Stomach (tissue), 9 donors: Measurements from ENCODE around the gene CSRP1. TPM values are rescaled to one million over a fixed set of nuclear protein-coding genes. Genes with fewer than 3 reads are reported as not detected.

ENCODE experiments used
- DNase-seq, 2 donors: peaks; one replicate each; pipeline versions ENCODE4 v3.0.0 to v3.0.0-alpha.2; 2013 to 2019
- H3K27ac ChIP-seq, 5 donors: fragments of 200-600 bp in 4 of 5; sonication (generic) in 4 of 5; one replicate each; pipeline ENCODE4 v1.5.1; 2013 to 2019; ENCODE audit warnings: mild to moderate bottlenecking in 1 of 5, moderate library complexity in 1 of 5
- H3K27me3 ChIP-seq, 3 donors: fragments of 200-600 bp; sonication (generic); one replicate each; pipeline ENCODE4 v1.5.1; 2017 to 2019; ENCODE audit warnings: mixed run types in 1 of 3
- H3K36me3 ChIP-seq, 4 donors: fragments of 200-600 bp; sonication (generic); 1 replicate in 3 of 4; 2 replicates in 1 of 4; pipeline ENCODE4 v1.5.1; 2016 to 2019
- H3K4me1 ChIP-seq, 4 donors: fragments of 200-600 bp; sonication (generic); one replicate each; pipeline ENCODE4 v1.5.1; 2016 to 2019
- H3K4me3 ChIP-seq, 4 donors: fragments of 200-600 bp; sonication (generic) in 3 of 4; one replicate each; pipeline ENCODE4 v1.5.1; 2016 to 2019; ENCODE audit warnings: mild to moderate bottlenecking in 1 of 4
- H3K9me3 ChIP-seq, 4 donors: fragments of 200-600 bp; sonication (generic); one replicate each; pipeline ENCODE4 v1.5.1; 2016 to 2019
- EP300 ChIP-seq: sonication (generic); formaldehyde crosslinking; IDR thresholded peaks from one replicate; pipeline ENCODE4 v1.6.1; 2017; ENCODE audit warnings: antibody characterized with exemption
- POLR2A ChIP-seq, 4 donors: fragments of 450-650 bp; IDR thresholded peaks; one replicate each; pipeline ENCODE4 v1.6.1; 2016; ENCODE audit warnings: antibody characterized with exemption in 4 of 4, control low read depth in 2 of 4, mild to moderate bottlenecking in 1 of 4, moderate library complexity in 1 of 4
- POLR2AphosphoS5 ChIP-seq, 3 donors: sonication (generic); formaldehyde crosslinking; IDR thresholded peaks; one replicate each; pipeline ENCODE4 v1.6.1; 2016; ENCODE audit warnings: antibody characterized with exemption in 3 of 3
- WGBS, 5 donors: extraction: QIAGEN DNeasy Blood & Tissue Kit in 3 of 5; methylation state at CpG; one replicate each; pipeline versions ENCODE4 v1.1.5 to v1.1.7; 2013 to 2018; 5-methylcytosine and 5-hydroxymethylcytosine counted together
- intact Hi-C: fragments of 100-400 bp; cut with DNase I; formaldehyde crosslinking; loops from one replicate; pipeline ENCODE4 v1.15.1; 2023; ENCODE audit warnings: low total_unique reads
- polyA plus RNA-seq, 3 donors: library from polyadenylated mRNA; stranded (reverse); fragments of 200-250 nt; gene quantifications; one replicate each; pipeline ENCODE4 v1.2.3, GENCODE V29; 2013
- total RNA-seq, 5 donors: library from RNA; depleted of rRNA; stranded (reverse); fragments of >200 nt; gene quantifications; one replicate each; pipeline versions ENCODE4 v1.1.0 to v1.2.3, GENCODE V29; 2014 to 2016
- TF ChIP-seq, protein P1 (sequence below), 7 experiments: fragments of 450-650 bp in 4 of 7; fragments of 200-600 bp in 3 of 7; sonication (generic) in 3 of 7; IDR thresholded peaks; one replicate each; pipeline ENCODE4 v1.5.1; 2016 to 2019; ENCODE audit warnings: antibody characterized with exemption in 7 of 7, control low read depth in 2 of 7, mild to moderate bottlenecking in 1 of 7
- donor health status: healthy with polysubstance abuse.
- donor health status: Bipolar disorder and iron deficiency.
- donor health status: healthy.

The CSRP1 gene
- total and polyA plus RNA-seq, 8 donors: 220 to 2,162 (median 528) TPM

DNA sequence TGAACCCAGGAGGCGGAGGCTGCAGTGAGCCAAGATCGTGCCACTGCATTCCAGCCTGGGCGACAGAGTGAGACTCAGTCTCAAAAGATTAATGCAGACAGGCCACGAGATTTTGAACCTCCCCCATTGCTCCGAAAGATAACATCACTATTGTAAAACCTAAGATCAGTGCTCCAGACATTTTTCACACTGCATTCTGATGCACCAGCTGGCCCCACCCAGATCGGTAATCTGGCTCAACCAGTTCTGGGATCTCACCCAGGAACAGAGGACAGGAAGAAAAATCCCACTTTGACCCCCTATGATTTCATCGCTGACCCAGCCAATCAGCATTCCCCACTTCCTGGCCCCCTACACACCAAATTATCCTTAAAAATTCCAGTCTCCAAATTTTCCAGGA, 10.7 kb upstream of the CSRP1 start:
- Histone ChIP-seq H3K4me1 (peaks cover 2 to 34% (median 15%) of the 10 kb centered on the region in 4 donors), H3K27ac (no peak overlapping the region), H3K9me3 (no peaks in the 10 kb centered on the region), H3K4me3 (no peak overlapping the region), H3K27me3 (no peaks in the 10 kb centered on the region), H3K36me3 (peaks cover 0 to 6% (median 1%) of the 10 kb centered on the region in 4 donors)
- TF ChIP-seq POLR2AphosphoS5 (IDR thresholded peaks at IDR 0.05): no peak
- no peak for TF ChIP-seq POLR2A (IDR thresholded peaks at IDR 0.05)
- TF ChIP-seq, protein P1, sequence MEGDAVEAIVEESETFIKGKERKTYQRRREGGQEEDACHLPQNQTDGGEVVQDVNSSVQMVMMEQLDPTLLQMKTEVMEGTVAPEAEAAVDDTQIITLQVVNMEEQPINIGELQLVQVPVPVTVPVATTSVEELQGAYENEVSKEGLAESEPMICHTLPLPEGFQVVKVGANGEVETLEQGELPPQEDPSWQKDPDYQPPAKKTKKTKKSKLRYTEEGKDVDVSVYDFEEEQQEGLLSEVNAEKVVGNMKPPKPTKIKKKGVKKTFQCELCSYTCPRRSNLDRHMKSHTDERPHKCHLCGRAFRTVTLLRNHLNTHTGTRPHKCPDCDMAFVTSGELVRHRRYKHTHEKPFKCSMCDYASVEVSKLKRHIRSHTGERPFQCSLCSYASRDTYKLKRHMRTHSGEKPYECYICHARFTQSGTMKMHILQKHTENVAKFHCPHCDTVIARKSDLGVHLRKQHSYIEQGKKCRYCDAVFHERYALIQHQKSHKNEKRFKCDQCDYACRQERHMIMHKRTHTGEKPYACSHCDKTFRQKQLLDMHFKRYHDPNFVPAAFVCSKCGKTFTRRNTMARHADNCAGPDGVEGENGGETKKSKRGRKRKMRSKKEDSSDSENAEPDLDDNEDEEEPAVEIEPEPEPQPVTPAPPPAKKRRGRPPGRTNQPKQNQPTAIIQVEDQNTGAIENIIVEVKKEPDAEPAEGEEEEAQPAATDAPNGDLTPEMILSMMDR (IDR thresholded peaks at IDR 0.05): no peak
- no peak for TF ChIP-seq EP300
- intact Hi-C loops: no loop called here
- DNase-seq: no peak
- 59 to 76% (median 67%) methylated on average over 7 of the region's 7 CpGs for WGBS, 5 donors

DNA sequence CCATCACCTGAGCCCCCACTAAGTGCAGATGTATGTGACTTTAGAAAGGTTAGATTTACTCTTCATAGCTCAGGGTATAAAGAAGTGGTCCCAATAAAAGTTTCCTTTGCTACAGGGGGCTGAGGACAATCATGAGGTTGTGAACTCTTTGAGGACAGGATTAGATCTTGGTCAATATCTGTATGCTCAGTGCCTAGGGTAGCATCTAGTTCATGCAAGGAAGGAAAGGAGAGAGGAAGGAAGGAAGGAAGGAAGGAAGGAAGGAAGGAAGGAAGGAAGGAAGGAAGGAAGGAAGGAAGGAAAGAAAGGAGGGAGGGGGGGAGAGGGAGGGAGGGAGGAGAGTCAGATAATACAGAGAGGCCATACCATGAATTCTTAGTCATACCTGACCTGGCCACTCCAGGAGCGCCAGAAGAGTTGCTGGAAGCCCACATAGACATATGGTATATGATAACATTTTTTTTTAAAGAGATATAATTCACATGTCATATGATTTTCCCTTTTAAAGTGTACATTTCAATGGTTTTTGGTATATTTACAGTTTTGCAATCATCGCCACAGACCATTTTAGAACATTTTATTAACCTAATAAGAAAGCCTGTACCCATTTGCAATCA, 9.7 kb upstream of the CSRP1 start:
- TF ChIP-seq, protein P1 (IDR thresholded peaks at IDR 0.05): no peak
- TF ChIP-seq POLR2A (IDR thresholded peaks at IDR 0.05): no peak
- no peak for TF ChIP-seq EP300
- TF ChIP-seq POLR2AphosphoS5 (IDR thresholded peaks at IDR 0.05): no peak
- intact Hi-C loops: no loop called here
- no peak overlapping the region for H3K4me3 ChIP-seq
- no peak overlapping the region for H3K27ac ChIP-seq
- H3K36me3 ChIP-seq: no peaks in the 10 kb centered on the region
- peaks cover 13 to 44% (median 25%) of the 10 kb centered on the region in 4 donors for H3K4me1 ChIP-seq
- no peaks in the 10 kb centered on the region for H3K9me3 ChIP-seq
- no peak for DNase-seq
- 79 to 100% (median 93%) methylated on average over 2 of the region's 2 CpGs for WGBS, 5 donors
- H3K27me3 ChIP-seq: no peaks in the 10 kb centered on the region

- no peaks in the 10 kb centered on the region for H3K27me3 ChIP-seq
- peaks cover 18 to 51% (median 32%) of the 10 kb centered on the region in 4 donors for H3K4me1 ChIP-seq
- no peak overlapping the region for H3K27ac ChIP-seq
- DNase-seq: peak in 1 of 2 donors; percentile 3
- WGBS, 5 donors: 86 to 100% (median 100%) methylated on average over 1 of the region's 1 CpG
- H3K9me3 ChIP-seq: no peaks in the 10 kb centered on the region
- H3K36me3 ChIP-seq: no peaks in the 10 kb centered on the region
- H3K4me3 ChIP-seq: no peak overlapping the region
- TF ChIP-seq EP300 (no peak), POLR2A (IDR thresholded peaks at IDR 0.05) (no peak), POLR2AphosphoS5 (IDR thresholded peaks at IDR 0.05) (no peak)
- TF ChIP-seq, protein P1 (IDR thresholded peaks at IDR 0.05): no peak
- intact Hi-C loops: no loop called here
These were observed 9.0 kb upstream of the CSRP1 start for GRCh38 chr1:201515895-201516294.

GRCh38 chr1:201515062-201515750, 8.3 kb upstream of the CSRP1 start:
- Histone ChIP-seq H3K27ac (no peak overlapping the region), H3K9me3 (no peaks in the 10 kb centered on the region), H3K4me1 (peaks cover 18 to 55% (median 34%) of the 10 kb centered on the region in 4 donors), H3K36me3 (no peaks in the 10 kb centered on the region), H3K27me3 (no peaks in the 10 kb centered on the region), H3K4me3 (no peak overlapping the region)
- 50 to 78% (median 53%) methylated on average over 9 of the region's 9 CpGs for WGBS, 5 donors
- peak in 1 of 2 donors; percentile 32 for DNase-seq
- no peak for TF ChIP-seq EP300
- no peak for TF ChIP-seq POLR2AphosphoS5 (IDR thresholded peaks at IDR 0.05)
- no peak for TF ChIP-seq POLR2A (IDR thresholded peaks at IDR 0.05)
- TF ChIP-seq, protein P1 (IDR thresholded peaks at IDR 0.05): no peak
- intact Hi-C loops: no loop called here
